ENCODE data around the gene CEP164. TPM values are rescaled to one million over a fixed set of nuclear protein-coding genes. Genes with fewer than 3 reads are reported as not detected.

Gene CEP164
- total and polyA plus RNA-seq, 2 experiments from 2014 or later = 13.9 to 23.8 TPM

DNA sequence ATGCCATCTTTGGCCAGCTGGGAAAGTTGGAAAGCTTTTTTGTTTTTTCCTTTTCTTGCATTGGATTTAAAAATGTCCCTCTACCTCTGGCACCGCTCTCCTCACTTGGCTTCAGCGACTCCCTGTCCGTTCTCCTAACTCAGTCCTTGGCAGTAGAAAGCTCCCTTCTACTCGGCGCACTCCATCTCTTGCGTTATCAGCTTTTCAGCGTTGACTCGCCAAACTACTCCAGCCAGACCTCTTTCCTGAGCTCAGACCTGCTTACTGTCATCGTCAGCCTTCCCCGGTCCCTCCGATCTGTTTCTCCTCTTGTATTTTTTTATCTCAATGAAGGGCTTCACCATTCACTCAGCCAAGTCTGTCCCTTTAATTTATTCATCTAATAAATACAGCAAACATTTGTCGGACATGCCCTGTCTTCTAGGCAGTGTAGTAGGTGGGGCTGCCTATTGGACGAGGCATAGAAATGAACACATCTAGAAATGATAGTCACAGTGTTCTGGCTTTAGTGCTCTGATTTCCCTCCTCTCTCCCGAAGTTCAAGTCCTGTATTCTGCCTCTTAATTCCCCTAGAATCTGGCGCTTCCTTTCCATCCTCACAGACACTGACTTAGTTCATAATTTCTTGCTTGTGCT is 839 bp downstream of the CEP164 start (continued):
- TF ChIP-seq ZNF462 (CRISPR knock-in tag; IDR thresholded peaks at IDR 0.05) = no peak

DNA sequence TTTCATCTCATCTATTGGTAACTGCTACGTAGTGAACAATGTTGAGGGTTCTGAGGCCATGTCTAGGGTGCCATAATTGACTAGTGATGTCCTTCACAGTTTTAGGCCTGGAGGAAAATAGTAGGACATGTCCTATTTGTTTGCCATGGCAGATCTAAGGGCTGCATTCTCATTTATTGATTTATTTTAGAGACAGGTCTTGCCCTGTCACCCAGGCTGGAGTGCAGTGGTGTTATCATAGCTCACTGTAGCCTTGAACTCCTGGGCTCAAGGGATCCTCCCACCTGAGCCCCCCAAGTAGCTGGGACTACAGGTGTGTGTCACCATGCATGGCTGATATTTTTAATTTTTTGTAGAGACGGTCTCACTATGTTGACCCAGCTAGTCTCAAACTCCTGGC is 5.2 kb downstream of the CEP164 start:
- Histone ChIP-seq H3K9me2 (ENCODE audit: insufficient read depth) (no peaks in the 10 kb centered on the region), H3K36me3 (ENCODE audit: insufficient read depth) (no peaks in the 10 kb centered on the region), H3K79me2 (replicated peaks; ENCODE audit: insufficient read depth) (no peaks in the 10 kb centered on the region), H3K4me1 (ENCODE audit: insufficient read depth) (peaks cover 5% of the 10 kb centered on the region; the same call in 1 of the 2 replicates), H2AFZ (no peak overlapping the region), H3K27ac (ENCODE audit: low read depth) (no peak overlapping the region), H3K4me3 (no peak overlapping the region), H3K27me3 (ENCODE audit: insufficient read depth) (no peaks in the 10 kb centered on the region), H3K4me2 (no peak overlapping the region), H3F3A (replicated peaks; ENCODE audit: low read depth) (no peaks in the 10 kb centered on the region; the same call in 1 of the 2 replicates), H4K20me1 (replicated peaks; ENCODE audit: insufficient read depth) (no peaks in the 10 kb centered on the region)
- Mint-ChIP-seq H3K27me3 (ENCODE audit: insufficient read depth, low read depth, poor library complexity) (no peaks in the 10 kb centered on the region), H3K27ac (no peak overlapping the region), H3K36me3 (ENCODE audit: low read depth) (no peaks in the 10 kb centered on the region), H3K4me1 (no peaks in the 10 kb centered on the region), H3K9me3 (no peaks in the 10 kb centered on the region), H3K4me3 (no peak overlapping the region)
- ATAC-seq = no peak
- no peak for DNase-seq (ENCODE audit: low spot score)
- TF ChIP-seq ZNF331 (CRISPR knock-in tag; IDR thresholded peaks at IDR 0.05; ENCODE audit: low read depth) = no peak
- TF ChIP-seq ZNF114 (CRISPR knock-in tag; IDR thresholded peaks at IDR 0.05) = no peak
- no peak for TF ChIP-seq ZNF462 (CRISPR knock-in tag; IDR thresholded peaks at IDR 0.05)
- no peak for TF ChIP-seq EZH2 (IDR thresholded peaks at IDR 0.05; ENCODE audit: low read depth, unreplicated experiment)
- no peak for TF ChIP-seq JUNB (IDR thresholded peaks at IDR 0.05; ENCODE audit: unreplicated experiment)
- no peak for TF ChIP-seq NANOG (IDR thresholded peaks at IDR 0.05; ENCODE audit: borderline replicate concordance)
- TF ChIP-seq EZH2phosphoT487 (IDR thresholded peaks at IDR 0.05; ENCODE audit: unreplicated experiment) = no peak
- no peak for TF ChIP-seq POLR2AphosphoS5 (IDR thresholded peaks at IDR 0.05; ENCODE audit: low read depth)
- TF ChIP-seq CREB1 (CRISPR knock-in tag; IDR thresholded peaks at IDR 0.05; ENCODE audit: low read depth) = no peak
